ENCODE data around the gene ZNF185.

ZNF185 gene

GRCh38 chrX:152929898-152930297 is 32.0 kb downstream of the ZNF185 start:
- no peak for DNase-seq (ENCODE audit: low read depth, low spot score)
- no peaks in the 10 kb centered on the region for H3K36me3 ChIP-seq (ENCODE audit: insufficient read depth, low read length)
- no peak overlapping the region for H3K27ac ChIP-seq
- H3K9ac ChIP-seq (ENCODE audit: insufficient read length): no peak overlapping the region
- no peaks in the 10 kb centered on the region for H3K9me3 ChIP-seq (ENCODE audit: low read depth, low read length)
- H3K4me3 ChIP-seq: no peak overlapping the region
- TF ChIP-seq EZH2 (IDR thresholded peaks at IDR 0.05) (no peak), FOXP2 (optimal IDR thresholded peaks at IDR 0.05; ENCODE audit: control extremely low read depth, extremely low read length, insufficient read depth) (no peak), POLR2AphosphoS5 (IDR thresholded peaks at IDR 0.05; ENCODE audit: borderline replicate concordance, low read depth, low read length) (no peak)

- Histone ChIP-seq H3K9ac (ENCODE audit: insufficient read length) (no peak overlapping the region), H3K9me3 (ENCODE audit: low read depth, low read length) (no peaks in the 10 kb centered on the region), H3K4me3 (no peak overlapping the region), H3K36me3 (ENCODE audit: insufficient read depth, low read length) (no peaks in the 10 kb centered on the region), H3K27ac (no peak overlapping the region)
- no peak for DNase-seq (ENCODE audit: low read depth, low spot score)
- TF ChIP-seq FOXP2 (optimal IDR thresholded peaks at IDR 0.05; ENCODE audit: control extremely low read depth, extremely low read length, insufficient read depth) (no peak), EZH2 (IDR thresholded peaks at IDR 0.05) (no peak), POLR2AphosphoS5 (IDR thresholded peaks at IDR 0.05; ENCODE audit: borderline replicate concordance, low read depth, low read length) (no peak)
These were observed 32.6 kb downstream of the ZNF185 start for GRCh38 chrX:152930516-152930915.

- H3K9me3 ChIP-seq (ENCODE audit: low read depth, low read length): no peaks in the 10 kb centered on the region
- no peak overlapping the region for H3K9ac ChIP-seq (ENCODE audit: insufficient read length)
- TF ChIP-seq EZH2 (IDR thresholded peaks at IDR 0.05): no peak
- TF ChIP-seq FOXP2 (optimal IDR thresholded peaks at IDR 0.05; ENCODE audit: control extremely low read depth, extremely low read length, insufficient read depth): no peak
- no peak for TF ChIP-seq POLR2AphosphoS5 (IDR thresholded peaks at IDR 0.05; ENCODE audit: borderline replicate concordance, low read depth, low read length)
- no peak overlapping the region for H3K4me3 ChIP-seq
- H3K27ac ChIP-seq: no peak overlapping the region
- H3K36me3 ChIP-seq (ENCODE audit: insufficient read depth, low read length): no peaks in the 10 kb centered on the region
- DNase-seq (ENCODE audit: low read depth, low spot score): no peak
These were observed 34.3 kb downstream of the ZNF185 start for GRCh38 chrX:152932144-152932543.

GRCh38 chrX:152932598-152933175 is 34.8 kb downstream of the ZNF185 start:
- H3K36me3 ChIP-seq (ENCODE audit: insufficient read depth, low read length): no peaks in the 10 kb centered on the region
- no peak overlapping the region for H3K9ac ChIP-seq (ENCODE audit: insufficient read length)
- no peak for DNase-seq (ENCODE audit: low read depth, low spot score)
- H3K27ac ChIP-seq: no peak overlapping the region
- no peak overlapping the region for H3K4me3 ChIP-seq
- TF ChIP-seq POLR2AphosphoS5 (IDR thresholded peaks at IDR 0.05; ENCODE audit: borderline replicate concordance, low read depth, low read length) (no peak), FOXP2 (optimal IDR thresholded peaks at IDR 0.05; ENCODE audit: control extremely low read depth, extremely low read length, insufficient read depth) (no peak), EZH2 (IDR thresholded peaks at IDR 0.05) (no peak)
- no peaks in the 10 kb centered on the region for H3K9me3 ChIP-seq (ENCODE audit: low read depth, low read length)

- H3K9me3 ChIP-seq (ENCODE audit: low read depth, low read length): no peaks in the 10 kb centered on the region
- no peak for DNase-seq (ENCODE audit: low read depth, low spot score)
These were observed 38.4 kb downstream of the ZNF185 start for GRCh38 chrX:152936306-152936705.

GRCh38 chrX:152937236-152937635 is 39.4 kb downstream of the ZNF185 start:
- no peaks in the 10 kb centered on the region for H3K36me3 ChIP-seq (ENCODE audit: insufficient read depth, low read length)
- no peak for TF ChIP-seq POLR2AphosphoS5 (IDR thresholded peaks at IDR 0.05; ENCODE audit: borderline replicate concordance, low read depth, low read length)
- TF ChIP-seq EZH2 (IDR thresholded peaks at IDR 0.05): no peak

More at GRCh38 chrX:152936306-152936705, 38.4 kb downstream of the ZNF185 start:
- H3K4me3 ChIP-seq: no peak overlapping the region
- H3K36me3 ChIP-seq (ENCODE audit: insufficient read depth, low read length): no peaks in the 10 kb centered on the region
- TF ChIP-seq FOXP2 (optimal IDR thresholded peaks at IDR 0.05; ENCODE audit: control extremely low read depth, extremely low read length, insufficient read depth): no peak
- no peak for TF ChIP-seq POLR2AphosphoS5 (IDR thresholded peaks at IDR 0.05; ENCODE audit: borderline replicate concordance, low read depth, low read length)
- TF ChIP-seq EZH2 (IDR thresholded peaks at IDR 0.05): no peak
- H3K27ac ChIP-seq: no peak overlapping the region
- H3K9ac ChIP-seq (ENCODE audit: insufficient read length): no peak overlapping the region

GRCh38 chrX:152941328-152942076 is 43.6 kb downstream of the ZNF185 start:
- Histone ChIP-seq H3K27ac (0 out of 2 replicates have a peak overlapping the region, but pooled peaks have one; percentile 44), H3K9ac (ENCODE audit: insufficient read length) (peak overlapping the region; percentile 82), H3K9me3 (ENCODE audit: low read depth, low read length) (no peaks in the 10 kb centered on the region), H3K4me3 (peak overlapping the region; percentile 83), H3K36me3 (ENCODE audit: insufficient read depth, low read length) (no peaks in the 10 kb centered on the region)
- peak; percentile 26 for DNase-seq (ENCODE audit: low read depth, low spot score)
- TF ChIP-seq FOXP2 (optimal IDR thresholded peaks at IDR 0.05; ENCODE audit: control extremely low read depth, extremely low read length, insufficient read depth): no peak
- peak; percentile 74 for TF ChIP-seq POLR2AphosphoS5 (IDR thresholded peaks at IDR 0.05; ENCODE audit: borderline replicate concordance, low read depth, low read length)

More at GRCh38 chrX:152937236-152937635, 39.4 kb downstream of the ZNF185 start:
- no peak for DNase-seq (ENCODE audit: low read depth, low spot score)
- Histone ChIP-seq H3K27ac (no peak overlapping the region), H3K9me3 (ENCODE audit: low read depth, low read length) (no peaks in the 10 kb centered on the region), H3K4me3 (no peak overlapping the region), H3K9ac (ENCODE audit: insufficient read length) (no peak overlapping the region)

- H3K27ac ChIP-seq: 0 out of 2 replicates have a peak overlapping the region, but pooled peaks have one; percentile 44
- no peaks in the 10 kb centered on the region for H3K9me3 ChIP-seq (ENCODE audit: low read depth, low read length)
- DNase-seq (ENCODE audit: low read depth, low spot score): no peak
- H3K36me3 ChIP-seq (ENCODE audit: insufficient read depth, low read length): no peaks in the 10 kb centered on the region
- peak overlapping the region; percentile 82 for H3K9ac ChIP-seq (ENCODE audit: insufficient read length)
- no peak for TF ChIP-seq POLR2AphosphoS5 (IDR thresholded peaks at IDR 0.05; ENCODE audit: borderline replicate concordance, low read depth, low read length)
- no peak for TF ChIP-seq EZH2 (IDR thresholded peaks at IDR 0.05)
- no peak for TF ChIP-seq FOXP2 (optimal IDR thresholded peaks at IDR 0.05; ENCODE audit: control extremely low read depth, extremely low read length, insufficient read depth)
- peak overlapping the region; percentile 83 for H3K4me3 ChIP-seq
These were observed 44.2 kb downstream of the ZNF185 start for GRCh38 chrX:152942077-152942442.

Measured in SK-N-MC (cell line).